D341Med (cell line): ENCODE measurements around the gene LRRC75B.
A peak's percentile ranks its signal among the peaks of the same experiment; 100 is the strongest.

Source experiments
- DNase-seq: peaks from one replicate; pipeline ENCODE4 v3.0.0; 2012; ENCODE audit warnings: low spot score

The LRRC75B gene

DNA sequence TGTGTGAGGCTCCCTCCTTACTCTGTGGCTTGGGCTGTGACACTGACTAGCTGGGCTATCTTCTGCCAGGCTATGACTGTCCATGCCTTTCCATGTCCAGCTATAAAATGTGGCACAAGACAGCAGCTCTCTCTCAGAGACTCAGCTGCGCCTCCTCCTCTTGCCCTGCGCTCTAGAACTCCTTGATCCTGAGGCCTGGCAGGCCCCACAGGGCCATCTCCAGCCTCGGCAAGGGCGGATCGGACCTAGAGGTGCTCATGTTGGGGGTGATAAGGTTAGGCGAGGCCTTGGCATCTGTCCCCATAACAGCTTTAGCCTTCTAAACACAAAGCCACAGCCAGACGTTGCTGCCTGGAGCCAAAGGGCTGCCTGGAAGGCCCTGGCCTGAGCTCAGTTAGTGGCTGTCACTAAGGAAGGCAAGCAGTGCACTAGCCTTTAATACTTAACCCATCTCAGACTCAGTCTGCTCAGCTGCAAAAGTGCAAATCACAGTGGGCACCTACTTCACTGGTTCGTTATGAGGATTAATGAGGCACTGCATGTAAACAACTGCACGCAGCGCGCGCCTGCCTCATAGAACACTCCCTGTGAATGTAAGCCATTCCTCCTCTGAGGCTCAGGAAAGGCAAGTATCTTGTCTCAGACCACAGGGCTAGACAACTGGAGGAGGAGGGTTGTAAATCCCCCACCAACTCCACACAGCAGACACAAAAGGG is 39.1 kb downstream of the LRRC75B start:
- DNase-seq: no peak

DNA sequence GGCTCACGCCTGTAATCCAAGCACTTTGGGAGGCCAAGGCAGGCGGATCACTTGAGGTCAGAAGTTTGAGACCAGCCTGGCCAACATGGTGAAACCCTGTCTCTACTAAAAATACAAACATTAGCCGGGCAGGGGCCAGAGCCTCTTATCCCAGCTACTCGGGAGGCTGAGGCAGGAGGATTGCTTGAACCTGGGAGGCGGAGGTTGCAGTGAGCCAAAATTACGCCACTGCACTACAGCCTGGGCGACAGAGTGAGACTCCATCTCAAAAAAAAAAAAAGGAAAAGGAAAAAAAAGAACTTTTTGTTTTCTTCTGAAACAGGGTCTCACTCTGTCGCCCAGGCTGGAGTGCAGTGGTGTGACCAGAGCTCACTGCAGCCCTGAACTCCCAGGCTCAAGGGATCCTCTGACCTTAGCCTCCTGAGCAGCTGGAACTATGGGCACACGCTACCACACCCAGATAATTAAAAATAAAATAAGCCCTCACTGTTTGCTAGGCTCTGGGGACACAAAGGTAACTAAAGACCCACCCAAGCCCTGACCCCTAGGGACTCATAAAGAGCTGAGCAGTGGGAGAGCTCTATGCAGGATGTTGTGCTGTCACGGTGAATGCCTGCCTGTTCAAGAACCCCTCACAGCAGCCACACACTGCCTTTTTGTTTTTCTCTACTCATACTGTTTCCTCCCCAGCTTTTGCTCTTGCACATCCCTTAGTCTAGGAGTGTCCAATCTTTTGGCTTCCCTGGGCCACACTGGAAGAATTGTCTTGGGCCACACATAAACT is 40.2 kb downstream of the LRRC75B start:
- peak; percentile 54 for DNase-seq

DNA sequence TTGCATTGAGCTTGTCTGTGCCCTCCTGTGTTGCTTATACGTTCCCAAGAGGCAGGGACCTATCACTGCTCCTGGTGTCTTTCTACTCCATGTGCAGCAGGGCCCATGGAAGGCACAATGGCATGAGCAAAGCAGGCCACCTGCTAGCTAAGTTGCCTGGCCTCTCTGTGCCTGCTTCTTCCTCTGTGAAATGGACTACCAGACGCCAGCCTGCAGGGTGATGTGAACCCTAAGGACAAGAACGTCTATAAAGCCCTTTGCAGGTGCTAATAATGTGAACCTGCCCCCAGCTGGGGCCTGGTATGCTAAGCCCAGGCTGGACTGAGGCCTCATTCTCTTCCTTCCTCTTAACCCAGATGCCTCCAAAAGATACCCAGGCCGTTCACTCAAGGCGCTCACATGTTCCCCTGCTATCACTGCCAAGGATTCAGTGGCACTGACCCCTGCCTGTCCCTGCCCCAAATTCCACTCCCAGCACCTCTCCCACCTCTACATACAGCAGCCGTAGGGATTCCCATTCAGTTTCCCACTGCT is 41.9 kb downstream of the LRRC75B start:
- DNase-seq: no peak

DNA sequence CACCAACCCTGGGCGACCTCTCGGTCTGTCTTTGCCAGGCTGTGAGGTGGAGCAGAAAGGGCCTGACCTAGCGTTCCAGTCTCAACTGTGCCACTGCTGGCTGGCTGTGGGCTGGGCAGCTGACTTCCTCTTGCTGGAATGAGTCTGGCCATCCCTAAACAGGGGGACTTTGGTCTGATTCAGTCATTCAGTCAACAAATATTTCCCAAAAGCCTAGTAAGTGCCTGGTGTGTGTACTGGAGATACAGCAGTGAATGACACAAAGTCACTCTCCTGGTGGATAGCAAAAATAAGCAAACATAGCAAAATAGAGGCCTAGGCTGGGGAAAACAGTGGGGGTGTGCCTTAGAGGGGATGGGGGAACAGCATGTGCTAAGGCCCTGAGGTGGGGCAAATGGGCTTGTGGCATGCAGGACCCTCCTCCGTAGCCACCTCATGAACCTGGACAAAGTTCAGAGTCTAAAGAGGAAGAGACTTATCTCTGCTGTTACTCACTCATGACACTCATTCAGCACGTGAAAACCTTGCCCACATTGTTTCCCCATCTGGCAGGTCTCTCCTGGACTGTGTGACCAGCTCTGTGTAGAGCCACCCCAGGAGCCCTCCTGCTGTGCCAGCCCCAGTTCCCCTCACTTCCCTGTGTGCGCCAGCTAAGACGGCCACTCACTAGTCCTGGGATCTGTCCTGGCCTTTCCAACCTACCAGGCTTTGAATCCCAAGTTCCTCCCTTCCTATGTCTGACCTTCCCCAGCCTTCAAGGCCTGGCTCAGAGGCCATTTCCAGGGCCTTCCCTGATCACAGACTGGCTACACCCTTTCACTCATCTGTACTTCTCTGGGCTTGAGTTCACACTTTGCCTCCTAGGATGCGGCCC is 42.6 kb downstream of the LRRC75B start:
- DNase-seq: no peak

DNA sequence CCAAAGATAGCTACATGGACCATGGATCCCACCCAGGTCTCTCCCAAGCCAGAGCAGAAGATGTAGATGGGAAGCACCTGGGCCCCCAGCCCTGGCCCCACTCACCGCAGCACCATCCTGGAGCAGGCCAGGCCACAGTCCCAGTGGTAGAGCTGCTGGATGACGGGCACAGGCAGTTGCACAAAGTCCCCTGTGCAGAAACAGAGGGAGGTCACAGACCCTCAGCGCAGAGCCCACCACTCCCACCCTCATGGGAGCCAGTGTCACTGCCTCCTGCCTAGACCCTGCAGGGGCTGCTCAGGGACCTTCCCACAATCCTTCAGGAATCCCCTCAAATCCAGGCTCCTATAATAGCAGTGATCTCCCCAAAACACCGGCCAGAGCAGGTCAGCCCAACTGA is 44.1 kb downstream of the LRRC75B start:
- no peak for DNase-seq

DNA sequence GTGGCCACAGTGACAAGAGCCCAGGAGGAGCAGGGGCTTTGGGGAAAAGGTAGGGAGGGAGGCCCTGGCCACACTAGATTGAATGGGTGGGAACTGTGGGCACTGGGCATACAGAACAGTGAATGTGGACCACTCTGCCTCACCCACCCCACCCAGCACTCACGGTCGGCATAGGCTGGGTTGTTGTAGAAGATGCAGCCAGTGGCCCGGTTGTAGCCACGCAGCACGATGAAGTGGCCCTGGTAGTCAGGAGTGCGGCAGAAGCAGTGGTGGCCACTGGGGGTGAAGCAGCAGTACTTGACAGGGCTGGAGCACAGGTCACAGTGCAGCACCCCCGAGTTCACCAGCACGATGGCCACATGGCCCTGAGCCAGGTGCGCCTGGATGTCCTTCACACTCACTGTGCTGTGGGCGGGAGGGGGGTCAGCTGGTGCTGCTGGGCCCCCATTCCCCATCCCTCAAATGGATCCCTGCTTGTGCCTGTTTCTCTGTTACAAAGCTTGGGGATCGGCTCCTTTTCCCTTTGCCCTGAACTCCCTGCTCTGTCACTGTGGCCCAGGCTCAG is 49.1 kb downstream of the LRRC75B start:
- no peak for DNase-seq

DNA sequence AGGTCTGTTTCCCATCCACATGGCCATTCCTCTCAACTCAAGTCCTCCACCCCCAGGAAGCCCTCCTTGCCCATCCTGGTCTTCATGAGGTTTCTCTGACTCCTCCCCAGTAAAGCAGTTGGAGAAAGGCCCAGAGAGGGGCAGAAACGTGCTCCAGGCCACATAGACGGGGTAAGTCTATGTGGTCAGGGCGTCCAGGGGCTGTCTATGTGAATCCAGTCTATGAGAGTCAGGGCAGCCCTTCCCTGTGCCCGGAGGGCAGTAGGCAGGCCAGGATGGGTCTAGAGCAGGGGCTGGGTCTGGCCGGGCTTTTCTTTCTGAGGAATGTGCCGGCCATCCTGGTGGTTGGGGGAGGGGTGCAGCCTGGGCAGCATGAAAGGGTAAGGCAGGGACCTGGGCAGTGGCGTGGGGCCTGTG is 49.7 kb downstream of the LRRC75B start:
- DNase-seq: no peak

DNA sequence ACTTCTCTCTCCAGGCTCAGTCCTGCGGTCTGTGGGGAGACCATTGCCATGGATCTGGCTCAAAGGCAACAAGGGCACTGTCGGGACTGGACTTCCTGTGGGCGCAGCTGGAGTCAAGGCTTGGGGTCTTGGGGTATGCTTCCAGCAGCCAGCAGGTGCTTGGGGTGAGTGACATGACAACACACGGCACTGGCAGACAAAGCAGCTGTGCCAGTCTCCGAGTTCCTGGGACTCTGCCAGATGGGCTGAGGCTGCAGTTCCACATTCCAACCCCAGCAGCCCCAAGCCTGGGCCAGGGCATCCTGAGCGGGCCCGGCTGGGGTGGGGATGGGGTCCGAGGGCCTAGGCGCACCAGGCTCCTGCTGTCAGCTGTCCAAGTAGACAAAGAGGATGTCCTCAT is 50.2 kb downstream of the LRRC75B start:
- no peak for DNase-seq

DNA sequence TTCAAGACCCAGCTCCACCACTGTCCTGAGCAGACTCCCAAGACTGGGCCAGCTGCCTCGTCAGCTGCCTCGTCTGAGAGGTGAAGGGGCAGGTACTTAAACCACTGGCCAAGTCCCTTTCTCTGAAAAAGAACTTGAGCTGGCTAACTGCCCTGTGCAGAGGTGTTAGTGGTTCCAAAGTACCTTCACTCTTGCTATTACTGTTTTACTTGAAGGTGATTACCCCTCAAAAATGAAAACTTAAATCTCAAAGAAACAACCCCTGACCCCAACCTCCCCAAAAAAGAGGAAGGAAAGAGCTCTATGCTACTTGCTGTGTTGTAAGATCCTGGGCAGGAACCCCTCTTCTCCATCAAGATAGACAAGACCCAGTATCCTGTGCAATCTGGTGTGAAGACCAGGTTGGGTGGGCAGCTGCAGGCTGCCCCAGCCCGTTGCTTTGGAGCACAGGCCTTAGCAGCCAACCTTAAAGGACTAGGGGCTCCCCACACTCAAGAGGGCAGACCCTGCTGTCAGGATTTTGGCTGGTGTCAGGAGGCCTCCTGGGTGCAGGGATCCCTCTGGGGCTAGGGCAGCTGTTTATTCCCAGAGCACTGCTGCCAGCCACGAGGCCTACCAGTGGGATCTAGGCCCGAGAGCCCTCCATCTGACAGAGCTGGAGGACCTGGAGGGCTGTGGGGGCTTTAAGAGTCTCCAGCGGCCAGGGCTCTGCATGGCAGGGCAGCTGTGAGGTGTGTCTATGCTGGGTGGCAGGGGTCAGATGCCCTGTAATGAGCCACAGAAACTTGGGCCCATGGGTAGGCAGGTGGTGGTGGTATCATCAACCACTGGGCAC is 51.0 kb downstream of the LRRC75B start:
- DNase-seq: no peak

DNA sequence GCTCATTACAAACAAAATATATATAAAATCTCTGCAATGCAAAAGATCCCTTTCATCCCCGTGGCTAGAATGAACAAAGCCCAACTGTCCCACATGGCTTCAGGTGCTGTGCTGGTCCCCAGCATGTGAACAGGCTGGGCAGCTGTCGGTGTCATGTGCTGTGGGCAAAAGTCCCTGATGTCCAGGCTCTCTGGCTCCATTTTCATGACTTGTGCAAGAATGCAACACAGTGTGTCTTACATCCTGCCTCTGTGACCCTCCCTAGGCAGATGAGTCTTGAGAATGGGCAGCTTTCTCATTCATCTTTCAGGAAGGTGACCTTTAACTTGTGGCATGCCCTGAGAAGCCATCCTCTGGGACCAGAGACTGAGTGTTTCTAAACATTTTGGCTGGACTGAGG is 52.4 kb downstream of the LRRC75B start:
- DNase-seq: no peak

DNA sequence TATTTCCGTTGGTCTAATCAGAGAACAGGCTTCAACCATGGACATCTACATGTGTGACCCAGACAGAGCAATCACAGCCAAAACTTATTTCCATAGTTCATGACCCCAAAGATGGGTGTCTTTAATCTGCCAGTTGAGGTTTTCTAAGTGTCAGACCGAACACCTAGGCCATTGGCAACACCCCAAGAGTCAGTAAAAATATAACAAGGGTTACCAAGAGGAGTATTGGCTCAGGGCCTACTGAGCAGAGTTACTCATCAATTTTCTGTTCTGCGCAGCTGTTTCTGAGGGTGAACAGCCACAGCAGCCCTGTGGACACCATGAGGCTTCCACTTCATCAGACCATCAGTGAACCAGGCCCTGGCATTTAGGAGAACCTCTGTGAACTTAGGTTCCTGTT is 56.8 kb downstream of the LRRC75B start:
- DNase-seq: no peak
